Thymus (tissue), 11 donors: ENCODE measurements around the gene KBTBD12. TPM values are rescaled to one million over a fixed set of nuclear protein-coding genes. Genes with fewer than 3 reads are reported as not detected.

ENCODE experiments used
- DNase-seq, 9 donors: peaks; one replicate each; pipeline ENCODE4 v3.0.0-alpha.2; 2013; ENCODE audit warnings: low spot score in 9 of 9, low read depth in 6 of 9, missing footprints in 1 of 9
- H3K27ac ChIP-seq, 2 donors: one replicate each; pipeline ENCODE4 v1.5.1; 2013; ENCODE audit warnings: control low read depth in 1 of 2, low read depth in 1 of 2, low read length in 1 of 2, mild to moderate bottlenecking in 1 of 2, moderate library complexity in 1 of 2
- H3K27me3 ChIP-seq, 2 donors: one replicate each; pipeline ENCODE4 v1.5.1; 2013; ENCODE audit warnings: low read length in 1 of 2; ENCODE audit not compliant: control insufficient read depth in 2 of 2, insufficient read depth in 1 of 2
- H3K36me3 ChIP-seq, 2 donors: one replicate each; pipeline ENCODE4 v1.5.1; 2013; ENCODE audit warnings: low read length in 1 of 2, mild to moderate bottlenecking in 1 of 2, moderate library complexity in 1 of 2; ENCODE audit not compliant: control insufficient read depth in 2 of 2, insufficient read depth in 2 of 2
- H3K4me1 ChIP-seq, 2 donors: one replicate each; pipeline ENCODE4 v1.5.1; 2013; ENCODE audit warnings: low read length in 2 of 2; ENCODE audit not compliant: control insufficient read depth in 2 of 2, insufficient read depth in 2 of 2
- H3K4me3 ChIP-seq, 2 donors: one replicate each; pipeline ENCODE4 v1.5.1; 2013; ENCODE audit warnings: low read length in 2 of 2, control low read depth in 1 of 2, mild to moderate bottlenecking in 1 of 2
- H3K9me3 ChIP-seq, 2 donors: one replicate each; pipeline ENCODE4 v1.5.1; 2013; ENCODE audit warnings: low read length in 1 of 2, mild to moderate bottlenecking in 1 of 2; ENCODE audit not compliant: control insufficient read depth in 2 of 2, insufficient read depth in 1 of 2
- WGBS: extraction: QIAGEN DNeasy Blood & Tissue Kit; methylation state at CpG from one replicate; pipeline ENCODE4 v1.1.7; 2013; 5-methylcytosine and 5-hydroxymethylcytosine counted together
- polyA plus RNA-seq: library from polyadenylated mRNA; stranded (reverse); fragments of 200-250 nt; gene quantifications from one replicate; pipeline ENCODE4 v1.2.3, GENCODE V29; 2013
- total RNA-seq: library from RNA; stranded (reverse); fragments of 120-200 nt; gene quantifications from one replicate; pipeline ENCODE4 v1.2.4, GENCODE V29; 2013
- donor health status: healthy.

KBTBD12 gene
- total and polyA plus RNA-seq, 2 donors, result 0.07 to 0.42 TPM

DNA sequence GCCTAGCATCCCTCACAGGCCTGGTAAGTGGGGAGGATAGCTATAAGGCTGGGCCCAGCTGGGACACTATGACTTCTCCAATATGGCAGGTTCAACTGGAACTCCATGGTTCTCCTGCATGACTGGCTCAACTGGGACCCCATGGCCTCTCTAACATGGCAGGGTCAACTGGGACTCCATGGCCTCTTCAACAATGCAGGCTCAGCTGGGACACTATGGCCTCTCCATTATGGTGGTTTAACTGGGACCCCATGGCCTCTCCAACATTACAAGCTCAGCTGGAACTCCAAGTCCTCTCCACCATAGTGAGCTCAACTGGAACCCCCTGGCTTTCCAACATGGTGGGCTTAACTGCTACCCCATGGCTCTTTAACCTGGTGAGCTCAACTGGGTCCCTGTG is 79.0 kb downstream of the KBTBD12 start:
- H3K36me3 ChIP-seq, result no peaks in the 10 kb centered on the region
- H3K4me3 ChIP-seq, result no peak overlapping the region
- DNase-seq, result no peak
- H3K4me1 ChIP-seq, result no peaks in the 10 kb centered on the region
- H3K27me3 ChIP-seq, result no peaks in the 10 kb centered on the region
- no peak overlapping the region for H3K27ac ChIP-seq
- no peaks in the 10 kb centered on the region for H3K9me3 ChIP-seq

- Histone ChIP-seq H3K9me3 (no peaks in the 10 kb centered on the region), H3K27ac (no peak overlapping the region), H3K36me3 (no peaks in the 10 kb centered on the region), H3K4me1 (no peaks in the 10 kb centered on the region), H3K4me3 (no peak overlapping the region), H3K27me3 (peaks cover 0 to 4% of the 10 kb centered on the region in 2 donors)
- no peak for DNase-seq
- 97% methylated on average over 7 of the region's 7 CpGs for WGBS
Observed at GRCh38 chr3:127997016-127997415, 82.0 kb downstream of the KBTBD12 start.

- Histone ChIP-seq H3K9me3 (no peaks in the 10 kb centered on the region), H3K36me3 (no peaks in the 10 kb centered on the region), H3K27me3 (peaks cover 0 to 4% of the 10 kb centered on the region in 2 donors), H3K27ac (no peak overlapping the region), H3K4me3 (no peak overlapping the region), H3K4me1 (no peaks in the 10 kb centered on the region)
- no peak for DNase-seq
- WGBS, result 90% methylated on average over 5 of the region's 5 CpGs
Observed at GRCh38 chr3:127997961-127998360, 82.9 kb downstream of the KBTBD12 start.

GRCh38 chr3:127998596-127998995 is 83.6 kb downstream of the KBTBD12 start:
- H3K4me1 ChIP-seq, result no peaks in the 10 kb centered on the region
- no peaks in the 10 kb centered on the region for H3K9me3 ChIP-seq
- H3K27ac ChIP-seq, result no peak overlapping the region
- no peaks in the 10 kb centered on the region for H3K36me3 ChIP-seq
- peaks cover 0 to 6% of the 10 kb centered on the region in 2 donors for H3K27me3 ChIP-seq
- 95% methylated on average over 3 of the region's 3 CpGs for WGBS
- H3K4me3 ChIP-seq, result no peak overlapping the region
- no peak for DNase-seq

DNA sequence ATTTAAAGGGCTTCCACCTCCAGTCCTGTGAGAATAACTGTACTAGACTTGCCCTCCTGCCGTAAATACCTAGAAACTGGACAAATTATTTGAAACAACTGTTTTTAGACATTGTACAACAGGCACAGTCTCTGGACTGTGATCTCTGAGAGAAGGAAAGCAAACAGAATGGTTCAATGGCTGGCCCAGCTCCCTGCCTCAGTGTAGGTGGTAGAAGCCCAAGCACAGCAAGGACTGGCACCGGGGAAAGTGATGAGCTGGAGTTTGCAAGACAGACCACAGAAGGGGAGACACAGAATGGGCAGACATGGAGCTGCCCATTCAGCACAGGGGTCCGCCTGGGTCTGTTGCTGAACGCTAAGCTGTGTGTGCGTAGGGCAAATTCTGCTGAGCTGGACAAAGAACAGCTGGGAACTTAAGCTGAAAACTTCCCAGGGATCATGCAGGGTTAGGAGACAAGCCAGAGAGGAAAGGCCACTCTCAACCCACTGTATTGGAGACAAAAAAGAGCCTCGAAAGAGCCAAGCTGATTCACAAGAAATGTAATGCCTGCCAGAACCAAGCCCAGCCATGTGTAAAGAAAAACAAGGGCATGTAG is 84.6 kb downstream of the KBTBD12 start:
- peaks cover 0 to 11% of the 10 kb centered on the region in 2 donors for H3K27me3 ChIP-seq
- no peaks in the 10 kb centered on the region for H3K9me3 ChIP-seq
- no peaks in the 10 kb centered on the region for H3K36me3 ChIP-seq
- no peak overlapping the region for H3K27ac ChIP-seq
- H3K4me3 ChIP-seq, result no peak overlapping the region
- 97% methylated on average over 6 of the region's 6 CpGs for WGBS
- no peaks in the 10 kb centered on the region for H3K4me1 ChIP-seq
- no peak for DNase-seq

- Histone ChIP-seq H3K27me3 (peaks cover 0 to 25% of the 10 kb centered on the region in 2 donors), H3K9me3 (no peaks in the 10 kb centered on the region), H3K4me3 (no peak overlapping the region), H3K36me3 (no peaks in the 10 kb centered on the region), H3K4me1 (no peaks in the 10 kb centered on the region), H3K27ac (no peak overlapping the region)
- WGBS, result 78% methylated on average over 3 of the region's 3 CpGs
- DNase-seq, result no peak
Observed at GRCh38 chr3:128001576-128001975, 86.5 kb downstream of the KBTBD12 start.

DNA sequence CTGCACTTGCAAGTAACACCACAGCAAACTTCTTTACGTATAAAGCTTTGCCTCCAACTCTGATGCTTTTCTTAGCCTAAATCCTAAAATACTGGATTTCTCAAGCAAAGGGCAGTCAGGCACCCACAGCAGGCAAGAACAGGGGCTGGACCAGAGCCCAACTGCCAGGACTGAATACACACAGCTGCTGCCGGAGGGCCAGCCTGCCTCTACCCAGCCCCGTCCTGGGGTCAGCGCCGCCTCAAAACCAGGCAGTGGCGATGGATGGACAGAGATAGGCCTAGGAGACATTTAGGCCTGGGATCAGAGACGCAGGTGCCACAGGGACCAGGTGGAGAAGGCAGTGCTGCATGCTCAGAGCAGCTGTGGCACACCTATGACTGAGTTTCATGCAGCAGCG is 89.6 kb downstream of the KBTBD12 start:
- H3K4me3 ChIP-seq, result no peak overlapping the region
- no peaks in the 10 kb centered on the region for H3K36me3 ChIP-seq
- 95% methylated on average over 8 of the region's 8 CpGs for WGBS
- peaks cover 0 to 32% of the 10 kb centered on the region in 2 donors for H3K27me3 ChIP-seq
- no peak overlapping the region for H3K27ac ChIP-seq
- H3K9me3 ChIP-seq, result no peaks in the 10 kb centered on the region
- no peak for DNase-seq
- no peaks in the 10 kb centered on the region for H3K4me1 ChIP-seq

GRCh38 chr3:128006061-128007032 is 91.3 kb downstream of the KBTBD12 start:
- no peaks in the 10 kb centered on the region for H3K36me3 ChIP-seq
- no peak overlapping the region for H3K4me3 ChIP-seq
- H3K27me3 ChIP-seq, result peaks cover 0 to 32% of the 10 kb centered on the region in 2 donors
- no peaks in the 10 kb centered on the region for H3K9me3 ChIP-seq
- no peak for DNase-seq
- H3K4me1 ChIP-seq, result peaks cover 0 to 3% of the 10 kb centered on the region in 2 donors
- WGBS, result 68% methylated on average over 30 of the region's 30 CpGs
- no peak overlapping the region for H3K27ac ChIP-seq

DNA sequence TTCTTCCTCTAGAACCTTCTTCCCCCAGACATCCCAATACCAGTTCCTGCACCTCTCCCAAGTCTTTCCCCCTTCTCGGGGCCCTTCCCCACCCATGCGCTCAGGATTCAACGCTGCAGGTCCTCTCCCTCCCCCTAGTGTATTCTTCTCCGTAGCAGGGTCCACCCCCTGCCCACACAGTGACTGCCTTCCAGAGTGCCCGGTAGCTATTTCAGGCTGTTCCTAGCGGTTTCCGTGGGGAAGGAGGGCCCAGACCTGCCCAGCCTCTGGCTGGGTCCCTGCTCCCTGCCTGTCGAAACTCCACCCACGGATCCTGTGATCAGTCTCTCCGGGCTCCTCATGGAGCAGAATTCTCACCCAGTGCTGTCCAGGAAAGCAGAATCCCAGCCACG is 92.0 kb downstream of the KBTBD12 start:
- H3K4me1 ChIP-seq, result peaks cover 0 to 4% of the 10 kb centered on the region in 2 donors
- no peak overlapping the region for H3K27ac ChIP-seq
- H3K9me3 ChIP-seq, result no peaks in the 10 kb centered on the region
- H3K36me3 ChIP-seq, result no peaks in the 10 kb centered on the region
- no peak overlapping the region for H3K4me3 ChIP-seq
- 65% methylated on average over 11 of the region's 11 CpGs for WGBS
- DNase-seq, result no peak
- H3K27me3 ChIP-seq, result peaks cover 0 to 28% of the 10 kb centered on the region in 2 donors
